Fibroblast of skin of scalp (primary cell): Measurements from ENCODE around the gene PRM1.
A peak's percentile ranks its signal among the peaks of the same experiment; 100 is the strongest.

Source experiments
- DNase-seq: peaks from one replicate; pipeline ENCODE4 v3.0.0-alpha.2; 2013

PRM1 gene

GRCh38 chr16:11252482-11252931 lies 28.6 kb downstream of the PRM1 start:
- DNase-seq = no peak

GRCh38 chr16:11251525-11252481 lies 29.3 kb downstream of the PRM1 start:
- peak; percentile 68 for DNase-seq

GRCh38 chr16:11250786-11251524 lies 30.2 kb downstream of the PRM1 start:
- DNase-seq = no peak

- no peak for DNase-seq
Measured at GRCh38 chr16:11250091-11250785, 30.9 kb downstream of the PRM1 start.

- no peak for DNase-seq
Measured at GRCh38 chr16:11249233-11250061, 31.7 kb downstream of the PRM1 start.

GRCh38 chr16:11248133-11248532 lies 33.0 kb downstream of the PRM1 start:
- DNase-seq = no peak

- DNase-seq = no peak
Measured at GRCh38 chr16:11245988-11246387, 35.1 kb downstream of the PRM1 start.

- DNase-seq = no peak
Measured at GRCh38 chr16:11245222-11245737, 35.9 kb downstream of the PRM1 start.

- DNase-seq = no peak
Measured at GRCh38 chr16:11242658-11243057, 38.5 kb downstream of the PRM1 start.

GRCh38 chr16:11241480-11242204 lies 39.5 kb downstream of the PRM1 start:
- no peak for DNase-seq

GRCh38 chr16:11240636-11241473 lies 40.3 kb downstream of the PRM1 start:
- DNase-seq = no peak

- DNase-seq = no peak
Measured at GRCh38 chr16:11239644-11240632, 41.2 kb downstream of the PRM1 start.

GRCh38 chr16:11238272-11239202 lies 42.6 kb downstream of the PRM1 start:
- no peak for DNase-seq

- DNase-seq = no peak
Measured at GRCh38 chr16:11236461-11237254, 44.5 kb downstream of the PRM1 start.

GRCh38 chr16:11235703-11235991 lies 45.5 kb downstream of the PRM1 start:
- no peak for DNase-seq

GRCh38 chr16:11234884-11235702 lies 46.0 kb downstream of the PRM1 start:
- DNase-seq = no peak
